Measurements from ENCODE around the gene PCGF3.
"Not testable (repeated sequence)": the region's sequence is repeated elsewhere in the genome, so short reads cannot be mapped to it uniquely, and the experiment has no call there.

Gene PCGF3

DNA sequence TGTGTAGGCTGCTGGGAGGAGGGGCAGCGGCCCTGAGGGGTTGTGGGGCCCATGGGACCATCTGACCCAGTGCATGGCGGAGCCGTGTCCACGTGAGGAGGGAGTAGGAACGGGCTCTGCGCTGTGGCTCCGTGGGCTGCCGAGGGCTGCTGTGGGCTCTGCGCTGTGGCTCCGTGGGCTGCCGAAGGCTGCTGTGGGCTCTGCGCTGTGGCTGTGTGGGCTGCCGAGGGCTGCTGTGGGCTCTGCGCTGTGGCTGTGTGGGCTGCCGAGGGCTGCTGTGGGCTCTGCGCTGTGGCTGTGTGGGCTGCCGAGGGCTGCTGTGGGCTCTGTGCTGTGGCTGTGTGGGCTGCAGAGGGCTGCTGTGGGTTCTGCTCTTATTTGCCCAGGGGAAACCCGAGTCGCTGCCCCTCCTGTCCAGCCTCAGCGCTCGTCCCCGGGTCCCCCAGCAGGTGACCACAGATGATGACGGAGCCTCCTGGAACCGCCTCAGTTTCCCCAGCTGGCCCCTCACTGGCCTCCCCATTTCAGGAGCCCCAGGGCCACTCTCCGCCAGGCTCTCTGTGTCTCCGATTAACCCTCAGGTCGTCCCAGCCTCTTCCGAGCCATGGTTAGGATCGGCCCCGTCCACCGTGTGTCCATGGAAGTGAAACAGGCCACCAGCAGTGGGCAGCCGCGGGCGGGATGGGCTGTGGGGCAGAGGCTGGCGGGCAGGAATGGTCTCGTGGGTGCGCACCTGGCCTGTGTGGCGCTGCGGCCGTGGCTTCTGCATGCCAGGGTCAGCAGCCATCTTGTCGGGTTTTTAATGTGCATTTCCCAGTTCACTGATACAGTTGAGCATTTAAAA, 20.0 kb downstream of the PCGF3 start:
- DNase-seq: no peak

DNA sequence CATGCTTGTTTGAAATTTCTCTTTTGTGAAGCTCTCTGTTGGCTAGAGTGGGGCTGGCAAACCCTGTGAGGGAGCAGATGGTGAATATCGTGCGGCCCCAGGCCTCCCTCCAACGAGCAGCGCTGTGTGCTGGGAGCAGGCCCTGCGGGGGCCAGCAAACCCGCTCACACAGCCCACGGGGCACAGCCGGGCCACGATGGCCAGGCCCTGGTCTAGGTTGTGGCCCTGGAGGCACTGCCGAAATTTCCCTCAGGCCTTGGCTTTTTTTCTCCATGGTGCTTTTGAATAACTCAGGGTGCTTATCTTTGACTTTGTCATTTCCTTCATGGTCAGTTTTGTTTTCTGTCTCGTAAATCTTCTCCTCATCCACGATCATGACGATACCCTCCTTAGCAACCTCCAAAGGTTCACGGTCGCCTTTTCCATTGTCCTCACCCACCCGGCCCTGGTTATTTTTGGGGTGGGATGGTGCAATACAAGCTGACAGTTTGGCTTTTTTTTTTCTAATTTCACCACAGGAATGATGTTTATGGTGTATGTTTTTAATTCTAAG, 20.7 kb downstream of the PCGF3 start:
- no peak for DNase-seq

DNA sequence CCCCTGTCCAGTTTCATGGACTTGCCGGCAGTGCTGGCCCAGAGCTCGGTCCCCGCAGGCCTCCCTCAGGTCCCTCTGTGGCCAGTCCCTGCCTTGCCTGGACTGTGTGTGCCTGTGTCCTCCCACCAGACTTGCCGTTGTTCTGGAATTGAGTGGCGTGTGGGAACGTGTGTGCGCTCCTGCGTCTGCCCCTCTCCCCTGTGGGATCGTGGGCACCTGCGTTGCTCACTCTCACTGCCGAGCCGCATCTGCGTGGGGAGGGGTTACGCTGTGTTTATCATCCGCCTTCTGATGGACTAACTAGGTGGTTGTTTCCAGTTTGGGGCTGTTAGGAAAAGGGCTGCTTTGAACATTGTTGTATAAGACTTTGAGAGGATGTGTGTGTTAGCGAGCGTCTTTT, 21.2 kb downstream of the PCGF3 start:
- no peak for DNase-seq

DNA sequence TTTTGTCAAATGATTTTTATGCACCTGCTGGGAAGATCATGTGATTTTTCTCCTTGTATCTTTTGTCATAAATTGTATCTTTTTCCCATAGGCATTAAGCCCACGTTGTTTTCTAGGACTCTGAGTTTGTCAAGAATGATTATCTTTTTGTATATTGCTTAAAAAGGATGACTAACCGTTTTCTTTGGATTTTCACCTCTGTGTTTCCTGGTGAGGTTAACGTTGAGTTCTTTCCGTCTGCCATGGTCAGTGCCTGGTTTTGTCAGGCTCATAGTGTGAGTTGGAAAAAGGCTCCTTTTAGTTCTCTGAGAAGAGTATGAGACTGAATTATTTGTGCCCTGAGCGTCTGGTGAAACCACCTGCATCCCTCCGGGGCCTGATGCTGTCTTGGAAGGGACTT, 21.9 kb downstream of the PCGF3 start:
- DNase-seq: no peak

DNA sequence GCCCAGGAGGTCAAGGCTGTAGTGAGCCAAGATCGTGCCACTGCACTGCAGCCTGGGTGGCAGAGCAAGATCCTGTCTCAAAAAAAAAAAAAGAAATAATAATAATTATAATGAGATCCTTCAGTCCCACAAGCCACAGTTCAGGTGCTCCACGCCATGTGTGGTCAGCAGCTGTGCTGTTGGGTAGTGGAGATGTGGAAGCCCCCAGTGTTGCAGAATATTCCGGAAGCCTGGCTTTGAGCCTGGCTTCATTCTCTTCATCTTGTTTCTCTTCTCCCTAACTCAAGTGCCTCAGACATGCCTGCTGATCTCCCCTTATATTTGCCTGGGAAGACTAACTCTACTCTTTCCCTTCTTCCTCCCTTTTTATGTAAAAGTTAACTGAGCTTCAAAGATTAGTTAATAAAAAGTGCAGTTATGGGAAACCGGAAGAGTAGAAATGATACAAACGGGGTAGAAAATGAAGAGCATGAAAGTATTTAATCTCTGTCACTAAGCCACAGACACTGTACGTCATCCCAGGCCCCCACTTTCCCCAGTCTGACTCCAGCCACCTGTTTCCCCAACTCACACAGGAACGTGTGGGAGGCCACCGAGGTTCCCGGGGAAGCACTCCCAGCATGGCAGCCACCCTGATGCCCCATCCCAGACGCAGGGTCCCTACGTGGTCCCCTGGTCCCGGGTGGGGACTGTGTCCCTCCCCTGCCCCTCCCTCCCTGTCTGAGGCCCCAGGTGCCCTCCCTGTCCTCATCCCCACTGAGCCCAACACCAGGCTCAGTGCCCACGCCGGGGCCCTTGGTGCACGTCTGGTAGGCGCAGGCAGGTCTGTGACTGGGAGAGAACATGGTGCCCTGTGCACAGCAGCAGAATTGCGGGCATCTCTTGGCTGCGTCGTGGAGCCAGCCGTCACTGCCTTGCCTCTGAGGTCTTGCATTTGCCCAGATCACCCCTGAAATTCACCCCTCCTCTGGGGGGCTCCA, 24.0 kb downstream of the PCGF3 start:
- DNase-seq: no peak

DNA sequence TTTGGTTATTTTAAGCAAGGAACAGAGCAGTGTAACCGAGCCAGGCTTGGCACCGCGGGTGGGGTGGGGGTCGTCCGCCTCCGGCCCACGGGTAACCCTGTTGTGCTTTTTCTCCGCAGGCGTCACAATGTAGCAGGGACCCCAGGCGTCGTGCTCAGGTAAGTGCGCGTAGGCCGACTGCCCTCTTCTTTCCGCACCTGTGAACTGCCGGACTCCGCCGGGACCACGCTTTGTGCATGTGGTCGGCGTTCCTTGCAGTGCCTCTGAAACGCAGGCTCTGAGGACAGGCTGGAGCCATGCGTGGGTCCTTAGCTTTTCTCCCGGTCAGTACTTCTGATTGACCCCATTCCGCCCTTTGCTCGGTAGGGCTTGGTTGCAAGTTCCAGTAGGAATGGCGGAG, 24.9 kb downstream of the PCGF3 start:
- no peak for DNase-seq

DNA sequence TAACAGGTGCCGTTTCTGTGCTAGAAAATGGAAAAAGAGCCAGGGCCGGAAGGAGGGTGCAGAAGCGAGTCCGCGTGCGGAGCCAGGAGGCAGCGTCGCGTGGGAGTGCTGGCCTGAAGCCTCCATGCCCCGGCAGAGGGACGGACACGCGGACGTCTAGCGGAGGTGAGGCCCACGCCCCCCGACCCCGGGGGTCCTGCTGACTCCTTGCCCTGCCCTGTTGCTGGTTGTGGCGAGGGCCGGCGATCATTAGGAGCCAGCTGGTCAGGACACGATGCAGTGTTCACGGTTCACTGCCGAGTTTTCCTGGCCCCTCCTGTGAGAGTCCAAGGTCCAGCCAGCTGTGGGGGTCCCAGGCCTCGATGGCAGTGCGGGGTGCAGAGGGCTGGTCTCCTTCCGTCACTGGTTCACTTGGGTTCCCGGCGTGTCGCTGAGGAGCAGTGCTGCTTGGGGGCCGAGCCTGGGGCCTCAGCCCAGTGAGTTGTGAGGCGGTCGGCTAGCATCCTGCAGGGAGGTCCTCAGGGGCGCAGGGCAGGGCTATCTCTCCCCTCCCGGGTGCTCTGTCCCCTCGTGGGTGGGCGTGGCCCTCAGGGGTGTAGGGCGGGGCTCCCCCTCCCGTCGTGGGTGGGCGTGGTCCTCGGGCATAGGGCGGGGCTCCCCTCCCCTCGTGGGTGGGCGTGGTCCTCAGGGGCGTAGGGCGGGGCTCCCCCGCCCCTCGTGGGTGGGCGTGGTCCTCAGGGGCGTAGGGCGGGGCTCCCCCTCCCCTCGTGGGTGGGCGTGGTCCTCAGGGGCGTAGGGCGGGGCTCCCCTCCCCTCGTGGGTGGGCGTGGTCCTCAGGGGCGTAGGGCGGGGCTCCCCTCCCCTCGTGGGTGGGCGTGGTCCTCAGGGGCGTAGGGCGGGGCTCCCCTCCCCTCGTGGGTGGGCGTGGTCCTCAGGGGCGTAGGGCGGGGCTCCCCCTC, 25.6 kb downstream of the PCGF3 start:
- DNase-seq: not testable (repeated sequence)

DNA sequence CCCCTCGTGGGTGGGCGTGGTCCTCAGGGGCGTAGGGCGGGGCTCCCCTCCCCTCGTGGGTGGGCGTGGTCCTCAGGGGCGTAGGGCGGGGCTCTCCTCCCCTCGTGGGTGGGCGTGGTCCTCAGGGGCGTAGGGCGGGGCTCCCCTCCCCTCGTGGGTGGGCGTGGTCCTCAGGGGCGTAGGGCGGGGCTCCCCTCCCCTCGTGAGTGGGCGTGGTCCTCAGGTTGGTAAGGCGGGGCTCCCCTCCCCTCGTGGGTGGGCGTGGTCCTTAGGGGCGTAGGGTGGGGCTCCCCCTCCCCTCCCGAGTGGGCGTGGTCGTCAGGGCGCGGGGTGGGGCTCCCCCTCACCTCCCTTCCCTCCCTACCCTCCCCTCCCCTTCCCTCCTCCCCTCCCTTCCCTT, 26.3 kb downstream of the PCGF3 start:
- not testable (repeated sequence) for DNase-seq

DNA sequence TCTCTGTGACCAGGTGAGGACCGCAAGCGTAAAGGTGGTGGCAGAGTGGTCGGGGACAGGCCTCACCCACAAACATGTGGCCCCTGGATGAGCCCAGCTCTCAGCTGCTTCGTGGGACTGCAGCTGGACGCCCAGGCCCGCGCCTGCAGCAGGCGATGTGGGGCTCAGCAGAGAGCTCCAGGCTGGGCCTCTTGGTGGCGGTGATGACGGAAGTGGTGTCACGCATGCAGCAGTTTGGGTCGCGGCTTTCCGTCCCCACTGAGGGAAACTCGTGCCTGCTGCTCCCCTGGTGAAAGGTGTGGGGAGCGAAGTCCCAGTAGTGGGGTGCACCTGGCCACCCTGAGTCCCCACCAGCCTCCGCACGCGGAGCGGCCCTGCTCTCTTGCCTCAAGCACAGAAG, 26.9 kb downstream of the PCGF3 start:
- DNase-seq: no peak

DNA sequence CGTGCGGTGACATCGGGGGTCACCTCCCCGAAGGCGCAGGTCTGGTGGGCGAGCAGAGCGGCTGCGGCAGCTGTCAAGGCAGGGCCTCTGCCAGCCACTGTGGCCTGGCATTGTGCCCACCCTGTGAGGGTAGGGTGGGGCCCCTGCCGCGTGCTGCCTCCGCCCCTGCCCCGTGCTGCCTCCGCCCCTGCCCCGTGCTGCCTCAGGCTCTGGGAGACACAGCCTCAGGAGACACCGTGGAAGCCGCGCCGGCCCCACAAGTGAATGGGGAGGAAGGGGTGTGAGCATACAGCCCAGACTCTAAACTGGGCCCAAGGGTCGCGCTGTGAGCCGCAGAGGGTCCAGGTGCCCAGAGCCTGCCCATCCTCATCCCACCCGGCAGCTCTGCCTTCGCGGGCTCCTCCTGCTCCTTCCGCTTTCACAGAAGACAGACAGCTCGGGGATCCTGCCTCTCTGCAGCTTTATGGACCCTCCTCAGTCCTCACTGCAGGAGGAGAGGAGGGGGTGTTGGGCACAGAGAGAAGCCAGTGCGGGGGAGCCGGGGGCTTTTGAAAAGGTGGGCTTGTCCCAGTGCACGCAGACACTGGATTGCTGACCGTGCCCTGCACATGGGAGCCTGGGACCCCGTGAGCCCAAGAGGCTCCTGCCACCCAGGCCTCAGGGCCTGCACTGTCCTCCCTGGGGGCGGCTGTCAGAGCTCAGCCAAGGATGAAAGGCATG, 27.4 kb downstream of the PCGF3 start:
- DNase-seq: no peak

DNA sequence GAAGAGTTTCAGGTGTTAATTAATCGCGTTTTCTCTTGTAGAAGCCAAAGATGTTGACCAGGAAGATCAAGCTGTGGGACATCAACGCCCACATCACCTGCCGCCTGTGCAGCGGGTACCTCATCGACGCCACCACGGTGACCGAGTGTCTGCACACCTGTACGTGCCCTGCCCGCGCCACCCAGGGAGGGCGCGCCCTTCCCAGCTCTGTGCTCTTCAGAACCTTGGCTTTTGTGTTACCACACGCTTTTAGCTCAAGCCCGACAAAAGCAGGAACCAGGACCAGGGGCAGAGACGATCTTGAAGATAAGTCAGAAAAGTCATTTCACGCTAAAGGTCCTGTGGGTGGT, 28.0 kb downstream of the PCGF3 start:
- no peak for DNase-seq

DNA sequence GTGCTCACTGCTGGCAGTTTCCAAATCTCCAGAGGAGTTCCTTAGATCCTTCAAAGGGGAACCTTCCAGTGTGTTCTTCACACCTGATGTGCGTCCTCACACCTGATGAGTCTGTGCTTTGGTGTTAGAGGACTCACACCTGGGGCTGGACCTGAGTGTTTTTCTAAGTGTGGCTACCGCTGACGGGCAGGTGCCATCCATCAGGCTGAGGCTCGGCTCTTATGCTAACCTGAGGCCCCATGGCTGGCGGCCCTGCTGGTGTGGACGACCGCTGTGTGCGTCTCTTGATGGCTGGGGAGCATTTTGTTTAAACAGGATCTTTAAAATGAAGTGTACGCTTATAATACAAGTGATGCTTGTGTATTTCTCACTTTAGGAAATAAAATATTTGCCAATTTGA, 28.4 kb downstream of the PCGF3 start:
- no peak for DNase-seq

DNA sequence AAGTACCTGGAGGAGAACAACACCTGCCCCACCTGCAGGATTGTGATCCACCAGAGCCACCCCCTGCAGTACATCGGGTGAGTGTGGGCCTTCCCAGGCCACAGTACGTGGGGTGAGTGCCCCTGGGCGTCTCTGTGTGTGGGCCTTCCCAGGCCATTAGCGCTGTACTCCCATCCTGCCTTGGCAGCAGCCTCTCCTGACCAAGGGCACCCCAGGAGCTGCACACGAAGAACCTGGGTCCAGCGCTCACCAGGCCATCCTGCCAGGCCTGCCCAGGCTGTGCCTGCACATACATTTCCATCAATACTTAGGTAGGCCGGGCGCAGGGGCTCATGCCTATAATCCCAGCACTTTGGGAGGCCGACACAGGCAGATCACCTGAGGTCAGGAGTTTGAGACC, 29.3 kb downstream of the PCGF3 start:
- no peak for DNase-seq

DNA sequence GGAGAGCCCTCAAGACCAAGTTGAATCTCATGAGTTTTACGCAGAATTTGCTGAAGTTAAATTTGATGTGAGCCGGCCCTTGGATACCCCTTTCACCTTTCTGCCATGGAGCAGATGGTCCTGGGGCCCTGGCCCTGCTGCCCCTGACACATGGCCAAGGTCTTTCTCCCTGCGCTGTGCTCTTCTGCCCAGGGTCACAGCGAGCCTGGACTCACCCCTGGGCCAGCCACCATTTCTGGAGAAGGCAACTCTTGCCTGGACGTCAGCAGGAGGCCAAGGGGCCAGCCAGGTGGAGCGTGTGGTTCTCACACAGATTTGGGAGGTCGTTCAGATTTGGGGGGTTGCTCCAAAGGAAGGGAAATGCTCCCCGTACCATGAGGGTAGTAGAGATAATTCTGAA, 30.0 kb downstream of the PCGF3 start:
- no peak for DNase-seq

DNA sequence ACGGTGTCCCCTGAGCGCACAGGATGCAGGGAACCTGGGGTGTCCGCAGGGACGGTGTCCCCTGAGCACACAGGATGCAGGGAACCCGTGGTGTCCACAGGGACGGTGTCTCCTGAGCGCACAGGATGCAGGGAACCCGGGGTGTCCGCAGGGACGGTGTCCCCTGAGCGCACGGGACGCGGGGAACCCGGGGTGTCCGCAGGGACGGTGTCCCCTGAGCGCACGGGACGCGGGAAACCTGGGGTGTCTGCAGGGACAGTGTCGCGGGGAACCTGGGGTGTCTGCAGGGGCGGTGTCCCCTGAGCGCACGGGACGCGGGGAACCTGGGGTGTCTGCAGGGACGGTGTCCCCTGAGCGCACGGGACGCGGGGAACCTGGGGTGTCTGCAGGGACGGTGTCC, 30.9 kb downstream of the PCGF3 start:
- DNase-seq: not testable (repeated sequence)

DNA sequence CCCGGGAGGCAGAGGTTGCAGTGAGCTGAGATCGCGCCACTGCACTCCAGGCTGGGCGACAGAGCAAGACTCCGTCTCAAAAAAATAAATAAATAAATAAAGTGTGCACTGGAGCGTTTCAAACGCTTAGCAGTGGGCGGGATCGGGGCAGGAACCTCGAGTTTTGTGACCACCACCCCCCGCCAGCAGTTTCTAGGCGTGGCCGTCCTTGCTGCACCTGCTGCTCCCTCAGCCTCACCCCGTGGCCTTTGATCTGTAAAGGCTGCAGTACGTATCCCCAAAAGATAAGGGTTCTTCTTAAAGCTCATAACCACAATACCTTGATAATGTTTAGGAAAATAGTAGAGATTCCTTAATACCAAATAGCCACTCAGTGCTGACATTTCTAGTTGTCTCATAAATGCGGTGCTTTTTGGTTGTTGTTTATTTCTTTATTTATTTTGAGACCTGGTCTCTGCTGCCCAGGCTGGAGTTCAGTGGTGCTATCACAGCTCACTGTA, 33.2 kb downstream of the PCGF3 start:
- no peak for DNase-seq

DNA sequence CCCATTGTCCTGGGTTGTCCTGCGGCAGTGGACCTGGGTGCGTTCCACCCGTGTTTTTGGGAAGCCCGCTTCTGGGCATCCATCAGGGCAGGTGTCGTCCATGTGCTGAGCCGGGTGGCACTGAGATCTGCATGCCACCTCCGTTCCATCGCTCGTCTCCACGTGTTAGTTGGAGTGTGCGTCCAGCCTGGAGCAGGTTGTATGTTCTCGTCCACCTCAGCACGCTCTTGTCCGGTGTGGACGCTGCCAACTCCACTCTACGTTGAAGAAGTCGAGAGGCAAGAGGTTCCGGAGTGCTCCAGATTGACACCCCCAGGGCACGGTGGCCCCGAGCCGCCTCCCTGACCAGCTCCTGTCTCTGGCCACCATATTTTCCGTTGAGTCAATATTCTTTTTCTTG, 33.9 kb downstream of the PCGF3 start:
- DNase-seq: no peak

DNA sequence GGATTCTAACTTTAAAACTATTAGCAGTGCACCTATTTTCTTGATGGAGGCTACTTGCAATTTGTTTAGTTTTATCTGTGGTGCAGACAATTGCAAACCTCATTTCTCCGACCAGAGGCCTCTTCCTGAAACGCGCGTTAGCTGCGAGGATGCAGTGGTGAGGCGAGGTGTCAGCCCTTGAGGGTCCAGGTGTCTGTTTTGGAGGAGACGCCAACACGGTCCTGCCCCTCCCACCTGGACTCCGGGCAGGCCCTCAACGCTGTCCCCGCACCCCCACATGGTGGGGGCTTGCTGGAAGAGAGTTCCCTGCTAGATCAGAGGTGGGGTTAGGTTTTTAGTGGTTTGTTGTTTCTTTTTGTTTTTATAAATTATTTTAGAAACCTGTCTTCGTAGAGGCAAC, 34.4 kb downstream of the PCGF3 start:
- DNase-seq: no peak

DNA sequence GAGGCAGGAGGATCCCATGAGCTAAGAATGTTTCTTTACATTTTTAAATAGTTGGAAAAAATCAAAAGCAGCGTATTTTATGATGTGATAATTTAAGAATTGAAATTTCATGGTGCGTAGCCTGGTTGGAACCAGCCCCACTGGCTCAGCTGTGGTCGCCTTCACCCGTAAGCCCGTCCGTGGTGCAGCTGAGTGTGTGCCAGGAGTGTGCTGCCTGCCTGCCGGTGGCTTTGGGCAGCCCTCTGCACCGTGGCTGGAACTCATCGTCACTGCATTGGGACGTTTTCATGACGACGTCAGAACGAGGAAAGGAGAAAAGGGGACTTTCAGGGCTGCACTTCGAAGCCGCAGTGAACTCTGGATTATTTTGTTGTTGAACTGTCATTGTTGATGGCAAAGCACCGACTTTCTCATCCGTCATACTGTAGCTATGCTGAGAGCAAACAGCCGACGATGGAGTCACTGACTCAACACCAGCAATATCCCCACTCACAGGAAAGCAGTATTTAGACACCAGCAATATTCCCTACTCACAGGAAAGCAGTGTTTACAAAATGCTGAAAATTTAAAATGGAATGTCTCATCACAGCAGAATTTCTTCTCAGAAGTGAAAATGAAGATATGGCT, 35.1 kb downstream of the PCGF3 start:
- no peak for DNase-seq

DNA sequence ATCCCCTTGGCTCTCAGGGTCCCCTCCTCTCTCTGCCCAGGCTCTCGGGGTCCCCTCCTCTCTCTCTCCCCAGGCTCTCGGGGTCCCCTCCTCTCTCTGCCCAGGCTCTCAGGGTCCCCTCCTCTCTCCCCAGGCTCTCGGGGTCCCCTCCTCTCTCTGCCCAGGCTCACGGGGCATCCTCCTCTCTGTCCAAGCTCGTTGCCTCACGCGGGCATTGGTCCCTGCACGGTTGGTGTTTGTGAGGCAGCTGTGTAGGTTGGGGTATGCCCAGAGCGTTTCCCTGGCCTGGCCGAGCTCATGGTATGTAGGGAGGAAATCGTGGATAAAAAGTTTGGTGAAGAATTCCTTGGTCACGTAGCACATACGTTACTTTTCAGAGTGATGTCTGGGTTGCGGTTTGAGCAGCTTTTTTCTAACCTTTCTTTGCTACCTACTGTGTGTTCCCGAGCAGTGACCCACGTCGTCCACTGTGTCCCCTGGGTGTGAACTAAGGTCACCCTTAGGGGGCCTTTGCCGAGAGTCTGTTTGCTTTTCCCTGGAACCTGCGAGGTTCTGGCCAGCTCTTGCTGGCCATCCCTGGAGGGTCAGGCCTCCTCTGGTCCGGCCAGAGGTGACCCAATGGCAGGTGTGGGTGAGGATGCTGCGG, 36.6 kb downstream of the PCGF3 start:
- no peak for DNase-seq
